Metanephros (tissue), 1 donor: ENCODE measurements around the gene ATP5MC2. TPM values are rescaled to one million over a fixed set of nuclear protein-coding genes. Genes with fewer than 3 reads are reported as not detected.

Experiments used
- total RNA-seq: library from RNA; depleted of rRNA; stranded (reverse); fragments of >200 nt; gene quantifications from one replicate; pipeline ENCODE4 v1.2.3, GENCODE V29; 2014

Gene ATP5MC2
- total RNA-seq: 324 TPM

DNA sequence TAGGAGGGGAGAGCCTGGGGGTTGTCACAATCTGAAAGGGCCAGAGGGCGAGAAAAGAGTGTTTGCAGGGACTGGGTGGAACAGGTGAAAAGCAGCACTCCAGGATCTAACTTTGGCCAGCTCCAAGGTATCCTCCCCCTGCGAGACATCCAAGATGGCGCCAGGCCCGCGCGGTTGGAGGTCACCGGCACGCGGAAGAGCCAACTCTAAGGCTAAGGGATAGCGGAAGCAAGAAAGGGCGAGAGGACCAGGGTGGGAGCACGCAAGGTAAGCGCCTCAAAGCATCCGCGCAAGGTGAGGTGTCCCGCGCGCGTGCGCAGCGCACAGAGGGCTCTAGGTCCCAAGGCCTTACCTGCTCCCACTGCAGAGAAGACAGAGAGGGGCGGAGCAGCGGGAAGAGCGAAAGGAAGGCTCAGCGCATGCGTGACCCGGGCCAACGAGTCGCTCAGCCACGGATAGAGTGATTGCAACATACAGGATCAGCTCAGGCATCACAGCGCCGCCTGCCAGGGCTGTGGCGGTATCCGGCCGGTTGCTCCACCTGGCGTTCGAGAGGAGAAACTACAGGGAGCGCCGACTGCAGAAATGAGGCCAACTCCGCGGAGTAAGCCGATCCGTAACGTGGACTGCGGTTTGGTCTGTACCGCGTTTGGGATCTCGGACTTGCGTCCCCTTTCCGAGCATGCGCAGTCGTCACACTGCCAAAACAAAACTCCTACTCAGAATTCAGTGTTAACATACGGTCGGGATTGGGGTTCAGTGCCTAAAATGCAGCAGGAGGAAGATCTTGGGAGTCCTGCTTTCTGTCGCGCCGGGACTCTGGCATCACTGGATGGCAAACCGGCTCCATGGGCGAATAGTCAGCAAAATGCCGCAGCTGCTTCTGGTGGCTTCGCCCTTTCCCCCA, at the start of gene ATP5MC2:
Gene ATP5MC2 (minus strand): TSS at position 383 of the 907 bp plus-strand sequence. CDS start 3,469 bp downstream, outside the sequence.

DNA sequence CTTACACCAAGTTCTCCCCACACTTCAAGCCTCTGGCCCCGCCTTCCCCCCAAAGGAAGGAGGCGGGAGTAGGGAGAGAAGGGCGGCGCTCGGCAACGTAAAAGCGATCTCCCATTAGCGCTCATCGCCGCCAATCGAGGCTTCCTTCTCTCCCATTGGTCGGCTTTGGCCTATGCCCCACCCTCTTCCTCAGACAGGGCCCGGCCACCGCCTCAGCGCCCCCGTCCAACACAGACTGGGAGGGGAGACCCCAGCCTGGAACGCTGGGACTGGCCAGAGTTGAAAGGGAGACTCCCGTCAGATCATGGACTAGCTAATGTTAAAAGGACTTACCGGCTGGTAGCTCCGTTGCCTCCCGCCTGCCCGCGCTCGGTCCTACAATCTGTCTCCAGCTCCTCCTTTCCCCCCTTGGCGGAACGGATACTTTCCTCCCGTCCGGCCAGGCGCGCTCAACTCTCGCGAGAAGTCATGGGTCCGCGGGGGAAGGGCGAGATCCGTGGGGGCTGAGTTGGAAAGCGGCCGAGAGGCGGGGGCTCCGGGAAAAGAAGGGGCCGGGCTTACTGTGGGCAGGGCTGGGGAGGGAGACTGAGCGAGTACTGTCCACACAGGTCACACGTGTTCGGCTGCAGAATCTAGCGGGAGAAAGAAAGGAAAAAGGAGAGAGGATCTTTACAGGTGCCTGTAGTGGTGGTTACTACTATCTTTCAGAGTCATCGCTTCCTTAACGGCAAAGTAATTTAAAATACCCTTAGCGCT, 49.8 kb downstream of the ATP5MC2 start, which contains the start of gene ATF7:
Gene ATF7 (minus strand): TSS at position 437 of the 756 bp plus-strand sequence. CDS start 25,382 bp downstream, outside the sequence.

Other genes with a start within 250 kb of the ATP5MC2 start
- gene PRR13, start 234.3 kb downstream of the ATP5MC2 start, total RNA-seq: 44.8 TPM
- 505 TPM for gene PCBP2, start 224.0 kb downstream of the ATP5MC2 start, total RNA-seq
- 18.1 TPM for gene MAP3K12, start 176.6 kb downstream of the ATP5MC2 start, total RNA-seq
- 32.9 TPM for gene TARBP2, start 174.8 kb downstream of the ATP5MC2 start, total RNA-seq
- not detected for gene NPFF, start 168.6 kb downstream of the ATP5MC2 start, total RNA-seq
- gene ATF7, start 49.7 kb downstream of the ATP5MC2 start, total RNA-seq: 22.5 TPM
- 119 TPM for gene CALCOCO1, start 51.4 kb upstream of the ATP5MC2 start, total RNA-seq
- gene CISTR, start 75.9 kb upstream of the ATP5MC2 start, total RNA-seq: not detected